Measurements from ENCODE around the gene MXD4.
"Not testable (repeated sequence)": the region's sequence is repeated elsewhere in the genome, so short reads cannot be mapped to it uniquely, and the experiment has no call there.

The MXD4 gene

GRCh38 chr4:2217726-2218125 is 44.2 kb downstream of the MXD4 start:
- DNase-seq, result no peak

- no peak for DNase-seq
These were observed 49.1 kb downstream of the MXD4 start for GRCh38 chr4:2212831-2213230.

GRCh38 chr4:2202789-2203188 is 59.1 kb downstream of the MXD4 start:
- DNase-seq, result not testable (repeated sequence)
